CD4-positive, alpha-beta T cell treated with Interleukin-1 beta for 1 hour (primary cell): ENCODE measurements around the gene ZNF837.
A peak's percentile ranks its signal among the peaks of the same experiment; 100 is the strongest.

ENCODE experiments used
- DNase-seq, 2 donors: peaks; one replicate each; pipeline ENCODE4 v3.0.0-alpha.2; 2020 to 2022

The ZNF837 gene

DNA sequence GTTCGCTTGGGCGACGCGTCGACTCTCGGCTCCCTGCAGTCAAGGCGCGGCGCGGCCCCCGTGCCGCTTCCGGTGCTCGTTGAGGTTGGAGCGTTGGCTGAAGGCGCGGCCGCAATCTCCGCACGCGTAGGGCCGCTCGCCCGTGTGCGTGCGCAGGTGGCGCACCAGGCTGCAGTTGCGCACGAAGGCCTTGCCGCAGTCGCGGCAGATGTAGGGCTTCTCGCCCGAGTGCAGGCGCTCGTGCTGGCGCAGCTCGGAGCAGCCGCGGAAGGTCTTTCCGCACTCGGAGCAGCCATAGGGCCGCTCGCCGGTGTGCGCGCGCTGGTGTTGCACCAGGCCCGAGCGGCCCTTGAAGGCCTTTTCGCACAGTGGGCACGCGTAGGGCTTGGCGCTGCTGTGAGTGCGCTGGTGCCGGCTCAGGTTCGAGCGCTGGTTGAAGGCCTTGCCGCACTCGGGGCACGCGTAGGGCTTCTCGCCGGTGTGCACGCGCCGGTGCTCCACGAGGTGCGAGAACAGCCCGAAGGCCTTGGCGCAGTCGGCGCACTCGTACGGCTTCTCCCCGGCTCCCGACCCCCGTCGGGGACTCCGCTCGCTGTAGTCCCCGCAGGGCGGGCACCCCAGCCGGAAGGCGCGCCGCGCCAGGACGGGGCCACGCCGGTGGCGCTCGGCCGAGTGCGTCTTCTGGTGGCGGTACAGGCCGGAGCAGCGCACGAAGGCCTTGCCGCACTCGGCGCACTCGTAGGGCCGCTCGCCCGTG is 13.0 kb downstream of the ZNF837 start:
- DNase-seq: no peak

DNA sequence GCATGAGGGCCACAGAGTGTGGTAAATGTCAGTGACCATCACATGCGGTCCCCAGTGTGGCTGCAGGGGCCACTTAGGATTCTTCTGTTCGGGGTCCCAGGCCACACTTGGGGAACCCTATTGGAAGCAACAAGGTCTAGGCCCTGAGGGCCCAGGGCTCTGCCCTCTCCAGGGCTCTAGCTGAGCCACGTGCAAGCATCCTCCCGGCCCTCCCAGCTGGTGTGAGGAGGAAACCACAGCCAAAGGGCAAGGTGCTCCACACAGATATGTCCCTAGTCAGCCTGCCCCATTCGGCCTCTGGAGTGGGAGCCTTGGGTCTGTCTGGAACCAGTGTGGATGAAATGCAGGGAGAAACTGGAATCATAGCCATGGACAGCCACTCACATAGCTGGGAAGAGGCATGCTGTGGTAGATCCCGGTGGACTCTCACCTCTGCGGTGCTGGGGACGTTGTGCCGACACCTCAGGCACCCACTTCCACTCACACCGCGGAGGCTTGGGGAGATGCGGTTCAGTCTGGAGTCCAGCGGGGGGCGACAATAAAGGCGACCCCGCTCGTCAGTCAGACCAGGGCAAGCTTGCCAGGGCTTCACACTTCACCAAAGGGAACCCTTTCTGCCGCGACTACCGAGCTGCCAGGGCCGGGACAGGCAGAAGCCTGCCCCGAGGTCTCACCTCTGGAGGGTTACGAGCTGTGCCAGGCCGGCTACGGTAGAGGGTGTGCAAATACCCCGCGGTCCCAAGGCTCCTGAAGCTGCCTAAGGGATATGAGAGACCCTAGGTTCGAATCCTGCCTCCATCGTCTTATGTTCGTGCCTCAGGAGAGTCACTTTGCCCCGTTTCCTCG is 14.0 kb downstream of the ZNF837 start:
- DNase-seq: no peak

DNA sequence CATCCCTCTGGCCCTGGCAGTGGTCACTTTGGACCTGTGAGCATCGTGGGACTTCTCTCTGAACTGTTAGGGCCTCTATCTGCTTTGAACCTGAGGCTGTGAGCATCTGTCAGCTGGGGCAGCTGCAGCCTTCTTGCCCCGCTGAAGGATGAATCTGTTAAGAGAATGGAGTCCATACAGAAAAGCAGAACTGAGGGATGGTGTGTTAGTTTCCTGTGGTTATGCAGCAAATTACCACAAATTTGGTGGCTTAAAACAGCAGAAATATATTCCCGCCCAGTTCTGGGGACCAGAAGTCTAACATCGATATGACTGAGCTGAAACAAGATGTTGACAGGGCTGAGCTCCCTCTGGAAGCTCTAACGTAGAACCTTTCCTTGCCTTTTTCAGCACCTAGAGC is 16.7 kb downstream of the ZNF837 start:
- DNase-seq: no peak

DNA sequence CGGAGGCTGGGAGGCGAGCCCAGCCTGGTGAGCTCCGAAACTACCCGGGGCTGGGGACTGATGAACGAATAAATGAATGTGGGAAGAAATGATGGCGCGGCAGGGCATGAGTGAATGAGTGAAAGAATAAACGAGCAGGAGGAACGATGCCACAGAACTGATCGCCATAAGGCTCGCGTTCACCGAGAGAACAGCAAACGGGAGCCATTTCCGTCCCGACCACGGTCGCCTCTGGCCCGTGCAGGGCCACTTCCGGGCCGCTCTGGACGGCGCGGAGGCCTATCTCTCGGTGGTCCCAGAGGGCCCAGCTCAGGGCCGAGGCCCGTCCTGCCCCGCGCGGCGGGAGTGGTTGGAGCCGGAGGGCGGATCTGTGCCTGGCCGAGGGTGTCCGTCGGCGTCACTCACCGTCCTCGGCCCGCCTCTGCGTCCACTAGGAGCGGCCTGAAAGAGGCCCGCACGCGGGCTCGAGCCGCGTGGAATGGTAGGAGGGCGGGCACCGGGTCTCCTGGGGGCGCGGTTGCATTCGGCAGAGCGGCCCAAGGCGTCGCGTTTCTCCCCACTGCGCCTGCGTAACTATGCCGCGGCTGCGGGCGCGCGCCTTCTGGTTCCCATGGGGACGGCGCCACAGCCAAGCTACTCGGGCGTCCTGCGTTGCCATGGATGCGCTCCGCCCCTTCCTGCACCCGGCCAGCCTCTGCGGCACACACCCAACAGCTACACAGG is 18.4 kb downstream of the ZNF837 start, which contains the start of gene ZNF497:
Gene ZNF497 (minus strand): TSS at position 480 of the 723 bp plus-strand sequence. CDS start 5,116 bp downstream, outside the sequence.
- peak; percentile 97 to 98 for DNase-seq

DNA sequence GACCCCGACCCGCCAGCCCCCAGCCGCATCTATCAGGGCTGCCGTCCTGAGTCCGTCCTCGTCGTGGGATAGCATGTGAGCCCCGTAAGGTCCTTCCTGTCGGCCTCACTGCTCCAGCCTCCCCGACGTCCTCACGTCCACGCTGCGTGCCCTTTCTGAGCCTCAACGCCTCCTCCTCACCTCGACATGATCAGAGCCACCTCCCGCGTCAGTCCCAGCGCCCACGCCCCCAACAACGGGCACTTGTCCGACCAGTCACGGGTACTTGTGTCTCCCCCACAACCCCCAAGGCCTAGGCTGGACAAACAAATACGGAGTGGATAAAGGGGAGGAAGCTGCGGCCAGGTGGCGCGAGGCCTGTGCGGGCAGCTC is 18.9 kb downstream of the ZNF837 start:
- no peak for DNase-seq

DNA sequence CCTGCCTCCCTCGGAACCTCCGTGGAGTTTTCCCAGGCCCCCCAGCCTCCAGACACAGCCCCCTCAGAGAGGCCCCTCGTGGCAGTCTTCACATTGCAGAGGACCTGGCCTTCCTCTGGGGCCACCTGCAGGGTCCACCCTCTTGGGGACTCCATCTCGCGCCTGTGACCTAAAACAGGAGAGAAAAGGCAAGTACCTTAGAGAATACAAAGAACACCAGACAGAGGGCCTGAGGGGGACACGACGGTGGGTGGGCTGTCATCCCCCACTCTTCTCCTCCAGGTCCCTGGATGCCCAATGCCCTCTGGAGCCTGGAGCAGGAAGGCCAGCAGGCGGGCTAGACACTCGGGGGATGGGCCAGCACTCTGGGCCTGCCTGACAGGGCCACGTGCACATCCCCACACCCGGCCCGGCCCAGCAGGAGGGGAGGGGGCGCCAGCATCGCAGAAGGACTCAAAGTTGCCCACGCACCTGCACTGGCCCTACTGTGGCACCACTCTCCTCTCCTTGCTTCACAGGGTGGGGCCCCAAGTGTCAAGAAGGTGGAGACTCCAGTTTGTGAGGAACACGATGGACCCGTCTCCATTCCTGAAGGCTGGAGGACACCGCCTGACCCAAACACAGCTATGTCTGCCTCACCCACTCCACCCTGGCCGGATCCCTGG is 23.2 kb downstream of the ZNF837 start:
- no peak for DNase-seq

DNA sequence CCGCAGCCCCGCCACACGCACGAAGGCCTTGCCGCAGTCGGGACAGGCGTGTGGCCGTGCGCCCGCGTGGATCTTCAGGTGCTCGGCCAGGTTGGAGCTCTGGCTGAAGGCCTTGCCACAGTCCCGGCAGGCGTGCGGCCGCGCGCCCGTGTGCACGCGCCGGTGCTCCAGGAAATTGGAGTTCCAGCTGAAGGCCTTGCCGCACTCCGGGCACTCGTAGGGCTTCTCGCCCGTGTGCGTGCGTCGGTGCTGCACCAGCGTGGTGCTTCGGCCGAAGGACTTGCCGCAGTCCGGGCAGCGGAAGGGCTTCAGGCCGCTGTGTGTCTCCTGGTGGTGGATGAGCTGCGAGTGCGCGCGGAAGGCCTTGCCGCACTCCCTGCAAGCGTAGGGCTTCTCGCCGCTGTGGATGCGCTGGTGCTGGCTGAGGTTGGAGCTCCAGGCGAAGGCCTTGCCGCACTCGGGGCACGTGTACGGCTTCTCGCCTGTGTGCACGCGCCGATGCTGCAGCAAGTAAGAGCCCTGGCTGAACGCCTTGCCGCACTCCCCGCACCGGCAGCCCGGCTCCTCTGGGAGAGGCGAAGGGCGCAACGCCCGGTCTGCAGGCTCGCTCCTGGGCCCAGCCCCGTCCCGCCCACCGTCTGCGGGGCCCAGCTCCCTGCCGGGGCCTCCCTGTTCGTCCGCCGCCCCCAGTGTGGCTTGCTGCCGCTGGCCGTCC is 23.9 kb downstream of the ZNF837 start:
- no peak for DNase-seq

DNA sequence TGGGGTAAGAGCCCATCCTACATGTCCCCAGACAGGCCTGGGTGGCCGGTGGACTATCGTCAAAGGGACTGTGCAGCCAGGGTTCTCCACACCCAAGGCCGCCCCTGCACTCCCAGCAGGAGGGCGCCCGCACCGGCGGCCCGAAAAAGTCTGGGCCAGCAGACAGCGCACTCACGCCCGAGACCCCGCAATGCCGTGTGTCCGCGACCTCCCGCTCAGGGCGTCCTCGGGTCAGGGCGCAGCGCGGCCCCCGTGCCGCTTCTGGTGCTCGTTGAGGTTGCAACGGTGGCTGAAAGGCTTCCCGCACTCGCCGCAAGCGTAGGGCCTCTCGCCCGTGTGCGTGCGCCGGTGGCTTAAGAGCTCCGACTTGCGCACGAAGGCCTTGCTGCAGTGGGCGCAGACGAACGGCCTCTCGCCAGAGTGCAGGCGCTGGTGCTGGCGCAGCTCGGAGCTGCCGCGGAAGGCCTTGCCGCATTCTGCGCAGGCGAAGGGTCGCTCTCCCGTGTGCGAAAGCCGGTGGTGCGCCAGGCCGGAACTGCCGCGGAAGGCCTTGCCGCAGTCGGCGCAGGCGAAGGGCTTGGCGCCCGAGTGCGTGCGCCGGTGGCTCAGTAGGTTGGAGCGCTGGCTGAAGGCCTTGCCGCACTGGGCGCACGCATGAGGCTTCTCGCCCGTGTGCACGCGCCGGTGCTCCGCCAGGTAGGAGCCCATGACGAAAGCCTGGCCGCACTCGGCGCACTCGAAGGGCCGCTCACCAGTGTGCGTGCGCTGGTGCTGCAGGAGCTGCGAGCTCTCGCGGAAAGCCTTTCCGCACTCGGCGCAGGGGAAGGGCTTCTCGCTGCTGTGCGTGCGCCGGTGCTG is 24.7 kb downstream of the ZNF837 start:
- DNase-seq: peak; percentile 22

DNA sequence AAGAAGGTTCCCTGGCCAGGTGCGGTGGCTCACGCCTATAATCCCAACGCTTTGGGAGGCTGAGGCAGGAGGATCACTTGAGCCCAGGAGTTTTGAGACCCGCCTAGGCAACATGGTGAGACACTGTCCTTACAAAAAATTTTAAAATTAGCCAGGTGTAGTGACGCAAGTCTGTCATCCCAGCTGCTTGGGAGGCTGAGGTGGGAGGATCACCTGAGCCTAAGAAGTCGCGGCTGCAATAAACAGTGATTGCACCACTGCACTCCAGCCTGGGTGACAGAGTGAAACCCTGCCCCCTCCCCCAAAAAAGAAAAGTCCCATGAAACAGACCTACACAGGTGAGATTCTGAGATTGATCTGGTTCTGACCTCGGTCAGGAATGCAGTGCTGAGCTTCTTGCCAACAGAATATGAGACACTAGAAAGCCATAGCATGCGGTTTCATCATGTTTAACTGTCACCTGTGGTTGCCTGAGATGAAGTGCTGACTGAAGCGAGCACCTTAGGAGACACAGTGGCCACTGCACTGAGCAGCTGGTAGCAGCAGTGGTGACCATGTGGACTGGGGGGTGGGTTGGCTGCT is 25.5 kb downstream of the ZNF837 start:
- DNase-seq: no peak

DNA sequence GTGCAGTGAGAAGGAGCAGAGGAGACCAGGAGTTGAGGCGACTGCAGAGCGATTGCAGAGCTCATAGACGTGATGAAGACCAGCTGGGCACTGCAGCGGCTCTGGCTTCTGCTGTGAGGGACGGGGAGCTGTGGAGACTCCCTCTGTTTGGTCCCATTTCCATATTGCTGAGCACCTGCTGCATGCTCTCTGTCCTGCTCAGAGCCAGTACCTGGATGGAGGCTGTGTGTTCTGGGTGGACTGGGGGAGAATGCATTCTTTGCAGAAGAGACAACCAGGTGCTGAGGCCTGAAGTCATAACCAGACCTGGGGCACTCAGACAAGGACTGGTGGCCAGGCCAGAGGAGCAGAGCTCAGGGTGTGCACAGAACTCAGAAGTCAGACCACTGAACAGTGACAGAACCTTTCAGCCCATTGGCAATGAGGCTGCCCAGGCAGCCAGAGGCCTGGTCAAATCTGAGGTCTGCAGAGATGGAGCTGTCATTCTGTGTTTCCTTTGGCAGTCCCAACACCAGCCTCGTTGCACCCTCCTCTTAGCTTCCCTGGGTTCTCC is 26.3 kb downstream of the ZNF837 start:
- no peak for DNase-seq

DNA sequence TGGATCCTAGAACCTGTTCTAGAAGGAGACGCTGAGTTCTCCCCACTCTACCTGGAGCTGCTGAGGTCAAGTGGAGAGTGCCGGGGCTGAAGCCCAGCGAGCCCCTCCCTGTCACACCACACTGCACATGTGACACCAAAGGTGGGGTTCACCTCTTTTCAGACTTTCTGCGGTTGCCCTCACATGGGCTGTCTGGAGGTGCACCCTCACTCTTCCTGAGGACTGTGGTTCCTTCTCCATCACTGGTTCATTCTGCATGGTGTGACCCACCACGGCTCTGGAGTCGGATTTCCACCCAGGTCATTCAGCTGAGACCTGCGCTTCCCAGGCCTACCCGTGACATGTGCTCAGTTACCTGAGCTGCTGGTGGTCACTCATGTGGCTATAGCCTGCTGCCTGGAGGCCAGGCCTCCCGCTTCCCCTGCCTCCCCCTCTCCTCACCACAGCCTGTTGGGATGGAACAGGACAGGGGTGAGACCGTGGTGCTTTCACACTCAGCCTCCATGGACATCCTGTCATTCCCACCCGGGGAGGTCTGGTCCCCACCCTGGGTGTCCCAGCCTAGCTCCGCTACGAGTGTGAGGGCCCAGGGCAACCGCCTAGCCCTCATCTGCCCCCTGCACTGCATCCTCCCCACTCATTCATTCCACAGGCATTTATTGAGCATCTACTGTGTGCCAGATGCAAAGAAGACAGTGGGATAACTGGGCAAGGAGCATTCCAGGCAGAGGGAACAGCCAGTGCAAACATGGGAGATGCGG is 26.9 kb downstream of the ZNF837 start:
- no peak for DNase-seq

DNA sequence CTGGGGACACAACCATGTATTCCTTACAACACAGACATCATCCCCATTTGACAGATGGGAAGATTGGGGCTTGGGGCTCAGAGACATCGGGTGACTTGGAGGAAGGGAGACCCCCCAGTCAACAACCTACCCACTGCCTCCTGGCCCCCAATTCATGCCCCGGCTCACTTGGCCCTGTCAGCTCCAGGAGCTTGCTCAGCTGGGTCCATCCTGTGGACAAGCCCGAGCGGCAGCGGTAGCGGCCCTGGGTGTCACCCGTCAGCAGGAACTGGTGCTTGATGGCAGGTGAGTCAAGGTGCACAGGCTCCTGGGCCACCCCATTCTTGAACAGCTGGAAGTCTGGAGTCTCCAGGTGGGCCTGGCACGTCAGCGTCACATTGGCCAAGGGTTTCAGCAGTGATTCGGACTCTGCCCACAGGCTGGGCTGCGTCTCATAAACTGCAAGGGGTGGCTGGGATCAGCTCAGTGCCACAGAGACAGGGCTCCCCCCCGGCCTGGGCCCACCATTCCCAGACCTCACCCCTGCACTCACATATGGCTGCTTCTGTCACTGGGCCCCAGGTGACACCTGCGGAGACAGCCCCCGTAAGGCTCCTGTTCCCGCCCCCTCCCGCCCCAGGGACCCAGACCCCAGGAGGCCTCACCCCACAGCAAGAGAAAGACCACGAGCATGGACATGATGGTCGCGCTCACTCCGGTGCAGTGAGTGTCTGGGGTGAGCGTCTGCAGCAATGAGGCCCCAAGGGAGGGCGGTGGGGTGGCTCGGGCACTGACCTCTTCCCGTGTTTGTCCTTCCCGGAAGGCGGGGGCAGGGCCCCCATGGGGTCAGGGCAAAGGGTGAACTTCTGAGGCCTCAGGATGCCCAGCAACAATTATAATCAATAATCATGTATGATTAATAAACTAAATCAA is 27.8 kb downstream of the ZNF837 start, which contains the start of gene A1BG:
Gene A1BG (minus strand): TSS at position 733 of the 912 bp plus-strand sequence. CDS start 55 bp downstream, at position 678.
- no peak for DNase-seq

DNA sequence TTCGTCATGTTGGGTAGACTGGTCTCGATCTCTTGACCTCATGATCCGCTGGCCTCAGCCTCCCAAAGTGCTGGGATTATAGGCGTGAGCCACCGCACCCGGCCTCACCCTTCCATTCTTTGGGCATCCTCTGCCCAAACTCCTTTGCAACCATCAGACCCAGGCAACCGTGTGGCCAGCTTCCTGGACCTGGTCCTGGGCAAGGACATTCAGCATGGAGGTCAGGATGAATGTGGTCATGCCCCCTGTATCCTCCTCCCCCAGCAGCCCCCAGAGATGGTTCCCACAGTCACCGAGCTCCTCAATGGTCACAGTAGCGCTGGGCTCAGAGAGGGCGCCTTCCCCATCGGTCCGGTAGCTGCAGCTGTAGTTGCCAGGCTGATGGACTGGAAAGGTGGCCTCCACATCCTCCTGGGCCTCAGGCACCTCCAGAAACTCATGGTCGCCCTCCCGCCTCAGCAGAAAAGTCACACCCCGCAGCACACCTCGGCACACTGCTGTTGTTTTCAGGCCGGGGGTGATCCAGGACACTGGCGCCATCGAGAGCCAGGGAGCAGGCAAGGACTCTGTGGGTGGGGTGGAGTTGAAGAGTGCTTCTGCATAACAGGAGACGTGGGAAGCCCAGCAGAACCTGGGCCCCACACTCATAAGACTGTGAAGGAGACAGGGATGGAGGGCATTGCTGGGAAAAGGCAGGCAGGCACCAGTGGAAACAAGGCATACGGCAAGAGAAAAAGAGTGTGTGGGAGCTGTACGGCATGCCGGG is 28.7 kb downstream of the ZNF837 start:
- no peak for DNase-seq

DNA sequence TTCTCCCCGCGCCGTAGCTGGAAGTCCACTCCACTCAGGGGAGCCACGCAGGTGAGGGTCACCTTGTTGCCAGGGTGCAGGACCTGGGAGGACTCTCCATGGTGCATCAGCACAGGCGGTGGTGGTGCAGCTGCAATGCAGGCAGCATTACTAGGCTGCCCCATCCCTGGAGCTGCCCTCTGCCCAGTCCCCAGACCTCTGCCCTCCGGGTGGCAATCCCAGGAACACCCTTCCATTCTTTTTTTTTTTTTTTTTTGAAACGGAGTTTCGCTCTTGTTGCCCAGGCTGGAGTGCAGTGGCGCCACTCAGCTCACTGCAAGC is 29.3 kb downstream of the ZNF837 start:
- no peak for DNase-seq

DNA sequence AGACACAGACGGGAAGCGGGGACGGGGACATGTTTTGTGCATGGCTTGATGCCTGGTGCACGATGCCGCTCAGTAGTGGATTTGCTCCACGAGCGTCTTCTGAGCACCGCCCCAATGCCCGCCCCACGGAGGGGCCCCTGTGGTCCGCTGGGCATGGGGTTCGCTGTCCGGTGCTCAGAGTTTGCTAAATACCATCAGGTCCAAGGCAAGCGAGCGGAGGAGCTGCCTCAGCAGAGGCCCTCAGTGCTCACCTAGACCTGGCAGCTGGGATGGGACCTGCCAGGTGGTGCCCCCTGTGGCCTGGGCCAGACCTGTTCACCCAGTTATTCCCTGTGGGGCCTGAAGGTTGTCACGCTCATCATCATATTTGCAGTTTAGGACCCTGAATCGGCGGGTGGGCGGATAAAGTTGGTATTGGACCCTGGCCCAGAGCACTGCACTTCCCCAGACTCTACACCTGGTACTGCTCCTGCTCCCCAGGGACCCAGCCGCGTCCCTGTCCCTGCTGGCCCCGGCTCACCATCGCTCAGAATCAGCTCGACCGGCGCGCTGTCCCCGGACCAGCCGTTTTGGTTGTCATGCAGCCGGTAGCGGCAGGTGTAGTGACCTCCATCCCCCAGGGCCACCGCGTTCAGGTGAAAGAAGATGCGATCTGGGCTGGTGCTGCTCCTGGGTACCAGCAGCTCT is 29.8 kb downstream of the ZNF837 start:
- no peak for DNase-seq

DNA sequence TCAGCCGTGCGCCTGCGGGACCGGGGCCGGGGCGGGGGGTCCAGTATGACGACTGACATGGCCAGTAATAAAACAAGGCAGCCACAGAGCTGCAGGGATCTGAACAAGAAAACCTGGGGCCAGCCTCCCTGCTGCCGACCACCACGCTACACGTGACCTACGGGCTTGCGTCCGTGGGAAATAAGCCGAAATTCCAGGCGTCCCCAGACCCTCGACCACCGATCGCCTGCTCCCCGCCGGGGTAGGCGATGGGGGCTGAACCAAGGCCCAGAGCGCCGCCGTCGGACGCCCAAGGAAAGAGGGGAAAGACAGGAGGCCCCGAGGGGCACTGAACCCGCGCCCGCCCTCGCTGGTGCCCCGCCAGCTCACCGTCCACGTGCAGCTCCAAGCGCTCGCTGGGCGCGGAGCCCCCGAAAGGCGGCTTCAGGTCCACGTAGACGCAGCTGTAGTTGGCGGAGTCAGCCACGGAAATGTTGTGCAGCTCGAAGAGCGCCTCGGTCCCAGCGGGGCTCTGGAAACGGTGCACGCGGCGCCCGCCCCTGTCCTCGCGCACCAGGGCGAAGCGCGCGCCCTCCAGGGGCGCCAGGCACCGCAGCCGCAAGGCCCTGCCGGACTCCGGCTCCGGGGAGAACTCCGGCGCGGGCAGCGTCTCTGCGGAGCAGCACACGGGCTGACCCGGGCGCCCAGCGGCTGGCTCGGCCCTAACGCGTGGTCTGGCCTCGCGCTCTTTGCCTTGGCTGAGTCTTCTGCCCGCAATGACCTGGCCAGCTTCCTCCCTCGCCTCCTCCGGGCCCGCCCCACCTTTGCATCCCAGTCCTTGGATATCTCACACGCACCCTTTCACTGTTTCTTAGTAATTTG is 30.6 kb downstream of the ZNF837 start:
- DNase-seq: no peak
